GM21786 (cell line): Measurements from ENCODE around the gene PRKX.
"Not testable (repeated sequence)": the region's sequence is repeated elsewhere in the genome, so short reads cannot be mapped to it uniquely, and the experiment has no call there.

Source experiments
- ATAC-seq: cut with Tn5 transposase; IDR thresholded peaks from one replicate; pipeline ENCODE4 v1.9.1; 2021; ENCODE audit not compliant: unreplicated experiment

Gene PRKX

GRCh38 chrX:3585719-3586118 lies 127.7 kb downstream of the PRKX start:
- ATAC-seq, result no peak

- no peak for ATAC-seq
These were observed 128.9 kb downstream of the PRKX start for GRCh38 chrX:3584415-3584996.

GRCh38 chrX:3582451-3582850 lies 131.0 kb downstream of the PRKX start:
- no peak for ATAC-seq

- no peak for ATAC-seq
These were observed 131.8 kb downstream of the PRKX start for GRCh38 chrX:3581609-3582108.

- no peak for ATAC-seq
These were observed 135.9 kb downstream of the PRKX start for GRCh38 chrX:3577551-3577950.

GRCh38 chrX:3576886-3577501 lies 136.5 kb downstream of the PRKX start:
- ATAC-seq, result no peak

GRCh38 chrX:3567686-3568085 lies 145.8 kb downstream of the PRKX start:
- no peak for ATAC-seq

GRCh38 chrX:3563451-3563850 lies 150.0 kb downstream of the PRKX start:
- no peak for ATAC-seq

- ATAC-seq, result not testable (repeated sequence)
These were observed 153.4 kb downstream of the PRKX start for GRCh38 chrX:3560010-3560409.
